Activated T-cell treated with anti-CD3 and anti-CD28 coated beads for 1 hour (primary cell): ENCODE measurements around the gene NME9.

Source experiments
- DNase-seq: peaks from one replicate; pipeline ENCODE4 v3.0.0-alpha.2; 2020; ENCODE audit warnings: low read depth

The NME9 gene

DNA sequence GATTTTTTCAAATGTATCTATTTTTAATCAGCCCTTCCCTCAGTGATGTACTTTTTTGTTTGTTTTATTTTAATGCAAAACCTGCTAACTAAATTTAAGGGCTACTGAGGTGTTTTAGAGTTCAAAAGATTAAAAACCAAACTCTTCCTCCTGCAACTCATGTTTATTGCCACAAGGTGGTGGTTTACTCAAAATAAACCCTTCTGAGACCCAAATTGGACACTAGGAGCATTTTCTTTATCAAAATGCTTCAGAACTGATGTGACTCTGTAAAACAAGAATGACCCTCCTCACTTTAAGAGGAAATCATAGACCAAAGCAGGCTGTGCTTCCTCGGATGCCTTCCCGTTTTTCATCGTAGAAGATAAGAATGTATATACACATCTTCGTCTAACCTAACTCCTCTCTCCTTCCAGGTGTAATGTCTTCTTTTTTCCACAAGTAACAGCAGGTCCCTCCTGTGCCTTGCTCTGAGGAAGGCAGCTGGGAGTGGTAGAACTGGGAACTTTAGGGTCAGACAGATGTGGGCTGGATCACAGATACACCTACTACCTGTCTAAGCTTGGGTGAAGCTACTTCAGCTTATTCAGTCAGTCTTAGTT is 2.9 kb upstream of the NME9 start:
- no peak for DNase-seq

DNA sequence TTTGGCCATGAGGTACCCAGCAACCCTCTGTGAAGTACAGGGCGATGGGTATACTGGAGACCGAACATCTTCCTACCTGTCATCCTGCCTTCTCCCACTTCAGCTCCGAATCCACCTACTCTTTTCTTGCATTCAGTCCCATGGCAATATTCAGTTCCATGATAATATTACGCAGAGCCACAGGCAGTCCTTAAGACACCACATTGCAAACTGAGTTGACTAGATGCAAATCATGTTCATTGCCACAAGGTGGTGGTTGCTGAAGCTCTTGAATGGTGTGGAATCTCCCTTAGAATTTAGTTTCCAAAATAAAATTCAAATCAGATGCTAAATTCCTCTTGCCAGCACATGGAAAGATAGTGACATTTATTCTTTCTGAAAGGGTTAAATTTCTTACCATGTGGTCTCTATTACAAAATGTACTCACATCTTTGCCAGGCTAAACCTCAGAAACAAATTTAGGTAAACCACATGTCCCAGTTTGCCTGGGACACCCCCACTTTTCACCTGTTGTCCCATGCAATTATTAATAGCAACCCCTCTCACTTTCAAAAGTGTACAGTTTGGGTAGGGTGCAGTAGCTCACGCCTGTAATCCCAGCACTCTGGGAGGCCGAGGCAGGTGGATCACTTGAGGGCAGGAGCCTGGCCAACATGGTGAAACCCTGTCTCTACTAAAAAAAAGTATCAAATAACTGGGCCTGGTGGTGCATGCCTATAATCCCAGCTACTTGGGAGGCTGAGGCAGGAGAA is 1.7 kb upstream of the NME9 start:
- DNase-seq = no peak

DNA sequence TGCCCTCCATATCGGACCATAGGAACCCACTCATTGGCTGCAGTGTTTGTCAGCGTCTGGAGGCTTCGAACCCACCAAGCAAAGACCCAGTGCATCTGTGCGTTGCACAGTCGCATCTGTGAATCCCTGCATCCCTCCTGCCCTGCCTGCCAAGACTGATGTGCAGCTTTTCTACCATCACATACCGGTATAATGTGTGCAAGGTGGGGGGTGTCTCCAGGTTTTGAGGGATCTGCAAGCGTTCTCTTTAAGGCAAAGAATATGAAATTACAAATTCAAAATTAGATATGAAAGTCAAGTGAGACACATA is 288 bp upstream of the NME9 start:
- no peak for DNase-seq

- DNase-seq = no peak
Observed at GRCh38 chr3:138328341-138328740, 1.3 kb downstream of the NME9 start.

GRCh38 chr3:138327831-138328230 is 1.8 kb downstream of the NME9 start:
- DNase-seq = no peak

DNA sequence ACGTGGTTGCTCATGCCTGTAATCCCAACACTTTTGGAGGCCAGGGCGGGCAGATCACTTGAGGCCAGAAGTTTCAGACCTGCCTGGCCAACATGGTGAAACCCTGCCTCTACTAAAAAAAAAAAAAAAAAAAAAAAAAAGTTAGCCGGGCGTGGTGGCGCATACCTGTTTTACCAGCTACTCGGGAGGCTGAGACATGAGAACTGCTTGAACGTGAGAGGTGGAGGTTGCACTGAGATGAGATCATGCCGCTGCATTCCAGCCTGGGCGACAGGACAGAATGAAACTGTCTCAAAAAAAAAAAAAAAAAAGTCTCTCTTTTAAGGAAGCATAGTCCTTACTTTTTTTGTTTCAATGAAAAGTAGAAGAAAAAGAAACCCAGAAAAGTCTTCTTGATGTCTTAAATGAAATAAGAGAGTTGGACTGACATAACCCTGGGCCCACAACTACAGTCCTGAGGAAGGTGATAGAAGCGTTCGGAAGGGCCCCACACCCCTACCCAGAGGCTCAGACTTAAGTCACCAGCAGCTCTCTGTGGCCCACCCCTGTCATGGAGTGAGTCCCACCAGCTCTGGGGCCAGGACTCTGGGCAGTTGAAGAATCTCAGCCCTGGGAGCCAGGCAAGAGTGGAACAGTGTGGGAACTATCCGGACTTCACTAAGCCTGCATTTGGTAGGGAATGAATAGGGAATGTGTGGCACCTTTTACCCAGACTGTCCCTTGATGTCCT is 2.6 kb downstream of the NME9 start:
- DNase-seq = no peak

DNA sequence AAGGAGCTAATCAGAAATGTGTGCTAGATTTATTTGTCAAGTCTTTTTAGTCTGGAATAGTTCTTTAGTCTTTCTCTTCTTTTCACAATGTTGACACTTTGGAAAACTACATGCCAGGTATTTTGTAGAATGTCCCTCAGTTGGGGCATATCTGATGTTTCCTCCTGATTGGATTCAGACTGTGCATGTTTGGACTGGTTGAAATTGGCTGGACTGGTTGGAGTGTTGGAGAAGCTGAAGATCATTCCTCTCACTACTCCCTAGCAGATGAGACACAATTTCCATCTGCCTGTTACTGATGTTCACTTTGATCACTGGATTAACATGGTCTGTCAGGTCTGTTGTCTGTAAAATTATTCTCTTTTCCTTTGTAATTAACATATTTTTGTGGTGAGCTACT is 3.7 kb downstream of the NME9 start:
- no peak for DNase-seq

- DNase-seq = no peak
Observed at GRCh38 chr3:138323971-138324370, 5.7 kb downstream of the NME9 start.

DNA sequence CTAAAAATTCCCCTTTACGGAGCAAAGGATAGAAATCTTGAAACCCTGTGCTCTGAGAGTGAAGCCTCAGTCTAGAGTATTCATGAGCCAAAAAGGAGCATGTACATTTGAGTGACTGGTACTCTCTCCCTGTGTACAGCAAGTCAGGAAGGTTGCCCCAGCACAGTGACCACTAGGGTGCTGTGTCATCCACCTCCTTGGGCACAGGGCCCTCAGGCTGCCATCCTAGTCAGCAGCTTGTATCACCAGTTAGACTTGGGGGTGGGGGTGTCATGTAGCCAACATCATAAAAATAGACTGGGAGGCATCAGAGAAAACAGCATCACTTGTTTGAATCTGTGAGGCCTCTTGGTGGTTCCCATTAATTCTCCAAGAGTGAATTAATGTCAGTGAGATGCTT is 12.0 kb downstream of the NME9 start:
- DNase-seq = no peak

GRCh38 chr3:138314751-138315150 is 14.9 kb downstream of the NME9 start:
- no peak for DNase-seq

GRCh38 chr3:138310494-138310893 is 19.2 kb downstream of the NME9 start:
- no peak for DNase-seq

DNA sequence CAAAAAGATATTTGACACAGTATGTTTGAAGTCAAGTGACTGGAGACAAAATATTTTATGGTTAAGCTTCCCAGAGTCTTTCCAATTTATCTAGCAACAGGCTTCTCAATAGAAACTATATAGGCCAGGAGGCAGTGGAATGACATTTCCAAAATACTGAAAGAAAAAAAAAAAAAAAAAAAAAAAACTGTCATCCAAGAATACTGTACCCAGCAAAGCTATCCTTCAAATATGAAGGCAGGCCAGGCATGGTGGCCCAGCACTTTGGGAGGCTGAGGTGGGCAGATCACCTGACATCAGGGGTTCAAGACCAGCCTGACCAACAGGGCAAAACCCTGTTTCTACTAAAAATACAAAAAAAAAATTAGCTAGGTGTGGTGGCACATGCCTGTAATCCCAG is 20.9 kb downstream of the NME9 start:
- DNase-seq = no peak

GRCh38 chr3:138307899-138308298 is 21.8 kb downstream of the NME9 start:
- no peak for DNase-seq

GRCh38 chr3:138303474-138303873 is 26.2 kb downstream of the NME9 start:
- no peak for DNase-seq

- DNase-seq = no peak
Observed at GRCh38 chr3:138300647-138301046, 29.0 kb downstream of the NME9 start.

DNA sequence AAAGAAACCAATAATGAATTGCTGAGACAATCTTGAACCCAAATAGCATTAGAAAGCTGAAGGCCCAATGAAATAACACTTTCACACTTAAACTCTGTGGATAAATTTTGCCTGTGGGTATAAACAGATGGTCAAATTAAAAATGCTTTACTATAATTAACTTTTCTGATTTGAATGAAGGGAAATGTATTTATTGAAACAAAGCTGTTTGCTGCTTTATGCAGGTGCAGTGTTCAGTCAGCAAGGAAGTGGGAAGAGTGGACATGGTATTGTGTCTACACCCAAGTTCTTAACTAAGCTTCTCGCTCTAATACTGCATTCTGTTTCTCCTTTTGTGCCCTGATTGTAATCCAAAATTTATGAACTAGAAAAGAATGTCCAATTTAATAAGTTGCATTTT is 31.8 kb downstream of the NME9 start:
- DNase-seq = no peak

GRCh38 chr3:138297059-138297607 is 32.5 kb downstream of the NME9 start:
- DNase-seq = no peak

GRCh38 chr3:138296639-138297038 is 33.0 kb downstream of the NME9 start:
- DNase-seq = no peak

DNA sequence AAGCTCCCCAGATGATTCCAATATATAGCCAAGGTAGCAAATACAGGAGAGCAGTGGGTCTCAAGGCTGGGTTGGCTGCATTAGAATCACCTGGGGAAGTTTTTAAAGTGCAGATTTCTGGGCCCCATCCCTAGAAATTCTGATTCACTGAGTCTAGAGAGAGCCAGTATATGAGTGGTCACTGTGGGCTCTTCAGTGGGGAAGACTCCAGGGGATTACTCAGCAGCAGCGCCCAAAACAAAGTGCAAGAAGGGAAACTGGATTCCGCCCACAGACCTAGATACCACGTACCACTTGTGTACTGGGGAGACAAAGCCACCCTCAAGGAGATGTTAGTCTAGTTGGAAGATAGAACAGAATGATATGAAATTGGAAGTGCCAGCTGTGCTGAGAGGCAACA is 40.0 kb downstream of the NME9 start:
- DNase-seq = no peak

DNA sequence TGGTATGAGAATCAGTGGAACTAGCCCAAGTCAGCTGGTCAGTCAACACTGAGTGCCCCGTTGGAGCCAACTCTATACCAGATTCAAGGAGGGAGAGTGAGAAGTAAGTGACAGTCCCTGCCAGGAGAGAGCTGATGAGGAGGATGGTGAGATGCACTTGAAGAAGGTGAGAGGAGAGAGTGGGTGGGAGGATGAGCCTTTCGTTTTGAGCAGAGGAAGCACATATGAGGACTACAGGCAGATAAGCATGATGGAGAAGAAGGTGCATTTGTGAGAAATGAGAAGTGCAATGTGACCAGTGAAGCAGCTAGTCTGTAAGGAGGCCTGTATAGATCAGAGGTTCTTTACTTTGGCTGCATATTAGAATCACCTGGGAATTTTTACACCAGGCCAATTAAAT is 40.4 kb downstream of the NME9 start:
- no peak for DNase-seq

GRCh38 chr3:138284957-138285477 is 44.6 kb downstream of the NME9 start:
- no peak for DNase-seq

GRCh38 chr3:138284079-138284478 is 45.6 kb downstream of the NME9 start:
- DNase-seq = no peak

DNA sequence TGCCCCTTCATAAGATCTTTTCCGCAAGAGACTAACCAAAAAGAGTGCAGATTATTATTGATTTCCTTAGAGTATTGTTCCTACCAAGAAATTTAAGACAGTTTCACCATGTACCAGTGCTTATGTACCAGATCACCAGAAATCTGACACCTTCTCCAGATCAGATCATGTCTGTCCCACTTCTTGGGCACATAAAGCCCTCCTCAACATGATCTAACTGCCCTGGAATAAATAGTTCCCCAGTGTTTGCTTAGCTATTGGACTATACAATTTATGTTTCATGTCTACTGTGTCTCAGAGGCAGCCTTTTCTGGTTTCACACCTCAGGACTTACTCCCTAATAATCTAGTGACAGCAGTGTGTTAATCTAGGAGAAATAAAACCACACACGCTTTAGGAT is 46.8 kb downstream of the NME9 start:
- no peak for DNase-seq
